NCI-H526 (cell line): ENCODE results near the gene IL12RB2.
A peak's percentile ranks its signal among the peaks of the same experiment; 100 is the strongest.

ENCODE experiments used
- DNase-seq, 2 experiments: peaks; one replicate each; lab custom pipeline; 2025; lab: John Stamatoyannopoulos, UW

Gene IL12RB2

GRCh38 chr1:67348586-67349252, 41.0 kb downstream of the IL12RB2 start:
- no peak for DNase-seq

GRCh38 chr1:67350783-67351182, 43.1 kb downstream of the IL12RB2 start:
- DNase-seq: no peak

- no peak for DNase-seq
Observed at GRCh38 chr1:67352211-67352610, 44.5 kb downstream of the IL12RB2 start.

- DNase-seq: peak; percentile 8 to 60
Observed at GRCh38 chr1:67355745-67356424, 48.2 kb downstream of the IL12RB2 start.

GRCh38 chr1:67359592-67359991, 51.9 kb downstream of the IL12RB2 start:
- no peak for DNase-seq

GRCh38 chr1:67361641-67362040, 54.0 kb downstream of the IL12RB2 start:
- no peak for DNase-seq

GRCh38 chr1:67367370-67368045, 59.8 kb downstream of the IL12RB2 start:
- no peak for DNase-seq

- DNase-seq: no peak
Observed at GRCh38 chr1:67368046-67368514, 60.4 kb downstream of the IL12RB2 start.

- DNase-seq: no peak
Observed at GRCh38 chr1:67371043-67371442, 63.4 kb downstream of the IL12RB2 start.

- DNase-seq: peak; percentile 25
Observed at GRCh38 chr1:67371681-67372080, 64.0 kb downstream of the IL12RB2 start.

- no peak for DNase-seq
Observed at GRCh38 chr1:67372136-67372535, 64.5 kb downstream of the IL12RB2 start.

GRCh38 chr1:67372898-67373297, 65.2 kb downstream of the IL12RB2 start:
- no peak for DNase-seq

GRCh38 chr1:67376381-67376780, 68.7 kb downstream of the IL12RB2 start:
- DNase-seq: peak; percentile 19 to 35

GRCh38 chr1:67377253-67377652, 69.6 kb downstream of the IL12RB2 start:
- no peak for DNase-seq

GRCh38 chr1:67381154-67381553, 73.5 kb downstream of the IL12RB2 start:
- DNase-seq: peak in 1 of 2 experiments; percentile 42

GRCh38 chr1:67382292-67382691, 74.6 kb downstream of the IL12RB2 start:
- DNase-seq: no peak

GRCh38 chr1:67383999-67384638, 76.4 kb downstream of the IL12RB2 start:
- no peak for DNase-seq

- DNase-seq: no peak
Observed at GRCh38 chr1:67390041-67390887, 82.6 kb downstream of the IL12RB2 start.

GRCh38 chr1:67393240-67393639, 85.6 kb downstream of the IL12RB2 start:
- no peak for DNase-seq

- no peak for DNase-seq
Observed at GRCh38 chr1:67393737-67394136, 86.1 kb downstream of the IL12RB2 start.

- no peak for DNase-seq
Observed at GRCh38 chr1:67394548-67394947, 86.9 kb downstream of the IL12RB2 start.
